Measurements from ENCODE around the gene STRN3. TPM values are rescaled to one million over a fixed set of nuclear protein-coding genes. Genes with fewer than 3 reads are reported as not detected.
A peak's percentile ranks its signal among the peaks of the same experiment; 100 is the strongest.

STRN3 gene
- total RNA-seq, 4 donors from 2014 or later: 11.6 to 47.7 (median 38.9) TPM

- no peak overlapping the region for H3K27ac ChIP-seq
- no peak overlapping the region for H3K4me3 ChIP-seq
- TF ChIP-seq POLR2A (IDR thresholded peaks at IDR 0.05): no peak
- no peak for TF ChIP-seq CTCF (IDR thresholded peaks at IDR 0.05)
- peaks cover 0 to 28% (median 15%) of the 10 kb centered on the region in 3 donors for H3K4me1 ChIP-seq
- peaks cover 0 to 35% (median 0%) of the 10 kb centered on the region in 3 donors for H3K36me3 ChIP-seq
- H3K27me3 ChIP-seq: no peaks in the 10 kb centered on the region
- WGBS, 2 donors: 83 to 89% methylated on average over 4 of the region's 4 CpGs
- peaks cover 0 to 10% (median 0%) of the 10 kb centered on the region in 3 donors for H3K9me3 ChIP-seq
- intact Hi-C loops (cut with DNase I): no loop called here
- DNase-seq: no peak
Observed at GRCh38 chr14:30996892-30997659, 29.1 kb downstream of the STRN3 start.

- intact Hi-C loops (cut with DNase I): no loop called here
- no peak overlapping the region for H3K4me3 ChIP-seq
- 59 to 61% methylated on average over 3 of the region's 3 CpGs for WGBS, 2 donors
- no peak overlapping the region for H3K27ac ChIP-seq
- peaks cover 0 to 28% (median 0%) of the 10 kb centered on the region in 3 donors for H3K36me3 ChIP-seq
- no peaks in the 10 kb centered on the region for H3K27me3 ChIP-seq
- peaks cover 0 to 10% (median 0%) of the 10 kb centered on the region in 3 donors for H3K9me3 ChIP-seq
- peaks cover 0 to 42% (median 15%) of the 10 kb centered on the region in 3 donors for H3K4me1 ChIP-seq
- TF ChIP-seq POLR2A (IDR thresholded peaks at IDR 0.05): no peak
- no peak for TF ChIP-seq CTCF (IDR thresholded peaks at IDR 0.05)
- no peak for DNase-seq
Observed at GRCh38 chr14:30995689-30996088, 30.5 kb downstream of the STRN3 start.

GRCh38 chr14:30994681-30995620, 31.2 kb downstream of the STRN3 start:
- intact Hi-C loops (cut with DNase I): no loop called here
- Histone ChIP-seq H3K4me3 (no peak overlapping the region), H3K36me3 (peaks cover 0 to 25% (median 0%) of the 10 kb centered on the region in 3 donors), H3K4me1 (peaks cover 0 to 47% (median 15%) of the 10 kb centered on the region in 3 donors), H3K27ac (peak overlapping the region in 1 of 4 donors; percentile 18), H3K9me3 (peaks cover 0 to 10% (median 0%) of the 10 kb centered on the region in 3 donors), H3K27me3 (no peaks in the 10 kb centered on the region)
- TF ChIP-seq CTCF (IDR thresholded peaks at IDR 0.05): no peak
- TF ChIP-seq POLR2A (IDR thresholded peaks at IDR 0.05): no peak
- no peak for DNase-seq
- 3 to 7% methylated on average over 4 of the region's 4 CpGs for WGBS, 2 donors

- H3K4me1 ChIP-seq: peaks cover 0 to 60% (median 15%) of the 10 kb centered on the region in 3 donors
- no peak for TF ChIP-seq CTCF (IDR thresholded peaks at IDR 0.05)
- no peak for TF ChIP-seq POLR2A (IDR thresholded peaks at IDR 0.05)
- no peak overlapping the region for H3K4me3 ChIP-seq
- peaks cover 0 to 3% (median 0%) of the 10 kb centered on the region in 3 donors for H3K9me3 ChIP-seq
- peaks cover 0 to 7% (median 0%) of the 10 kb centered on the region in 3 donors for H3K36me3 ChIP-seq
- H3K27me3 ChIP-seq: no peaks in the 10 kb centered on the region
- H3K27ac ChIP-seq: no peak overlapping the region
- DNase-seq: no peak
- intact Hi-C loops (cut with DNase I): no loop called here
Observed at GRCh38 chr14:30993071-30993470, 33.1 kb downstream of the STRN3 start.

All from esophagus squamous epithelium (tissue), 5 donors.